MG63 (cell line): ENCODE data around the gene SLX9. TPM values are rescaled to one million over a fixed set of nuclear protein-coding genes. Genes with fewer than 3 reads are reported as not detected.

Source experiments
- total RNA-seq: library from RNA; depleted of rRNA; stranded (reverse); fragments of >200 nt; shearing (Covaris generic); gene quantifications from 2 replicates; pipeline ENCODE4 v1.2.3, GENCODE V29; 2014; ENCODE audit warnings: low replicate concordance; rRNA removed

SLX9 gene
- total RNA-seq, 1 experiment from 2014 or later: 55.6 TPM

Other genes with a start within 250 kb of the SLX9 start
- gene KRTAP10-12, start 242.9 kb upstream of the SLX9 start, total RNA-seq: not detected in 2 replicates
- not detected in 2 replicates for gene TSPEAR, start 228.5 kb upstream of the SLX9 start, total RNA-seq
- 59.9 and 76.0 TPM in 2 replicates for gene UBE2G2, start 138.2 kb upstream of the SLX9 start, total RNA-seq
- gene SUMO3, start 122.0 kb upstream of the SLX9 start, total RNA-seq: 153 and 197 TPM in 2 replicates
- 396 and 445 TPM in 2 replicates for gene PTTG1IP, start 66.3 kb upstream of the SLX9 start, total RNA-seq
- gene ITGB2, start 19.1 kb upstream of the SLX9 start, total RNA-seq: 4.3 and 12.9 TPM in 2 replicates
- 2.9 and 15.3 TPM in 2 replicates for gene ADARB1, start 134.6 kb downstream of the SLX9 start, total RNA-seq